ENCODE data around the gene CRABP1. TPM values are rescaled to one million over a fixed set of nuclear protein-coding genes. Genes with fewer than 3 reads are reported as not detected.
A peak's percentile ranks its signal among the peaks of the same experiment; 100 is the strongest.

Gene CRABP1
- total RNA-seq, 4 donors from 2014 or later = not detected

DNA sequence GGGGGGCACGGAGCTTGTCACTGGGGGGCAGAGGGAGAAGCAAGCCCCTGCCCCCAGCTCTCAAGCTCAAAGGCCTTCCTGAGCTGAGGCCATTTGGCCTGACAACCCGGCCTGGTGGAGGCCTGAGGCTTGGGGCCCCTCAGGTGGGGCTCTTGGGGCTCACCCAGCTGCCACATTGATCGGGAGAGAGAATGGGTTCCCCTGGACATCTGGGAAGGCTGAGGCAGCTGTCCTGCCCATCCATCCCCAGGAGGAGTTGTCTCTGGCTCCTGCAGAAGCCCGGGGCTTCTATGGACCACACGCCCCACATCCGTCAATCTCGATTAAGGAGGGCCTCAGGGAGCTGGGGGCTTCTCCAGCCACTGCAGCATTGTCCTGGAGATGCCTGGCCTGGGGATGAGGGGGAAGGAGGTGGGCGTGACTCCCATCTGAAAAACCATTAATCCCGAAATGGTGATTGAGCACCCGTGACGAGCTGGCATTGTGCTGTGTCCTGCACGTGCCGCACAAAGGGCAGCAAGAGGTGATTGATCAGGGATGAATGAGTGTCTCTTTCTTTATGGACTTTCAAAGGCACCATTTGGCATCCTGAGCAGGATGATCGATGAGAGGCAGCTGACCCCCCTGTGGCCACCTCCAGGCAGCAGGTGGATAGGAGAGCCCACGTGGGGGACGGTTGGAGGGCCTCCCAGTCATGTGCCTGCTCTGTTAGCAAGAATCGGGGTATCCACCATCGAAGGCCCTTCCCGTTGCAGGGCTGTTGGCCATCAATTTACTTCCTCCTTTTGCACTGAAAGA lies 17.2 kb upstream of the CRABP1 start:
- Histone ChIP-seq H3K27me3 (no peaks in the 10 kb centered on the region), H3K4me3 (no peak overlapping the region), H3K27ac (peak overlapping the region in 1 of 4 donors; percentile 3), H3K4me1 (no peaks in the 10 kb centered on the region), H3K36me3 (no peaks in the 10 kb centered on the region), H3K9me3 (no peaks in the 10 kb centered on the region)
- ATAC-seq (no peak), DNase-seq (no peak)
- intact Hi-C loops (cut with DNase I; ENCODE audit: low total_unique reads) (no loop called here), in situ Hi-C loops (cut with MboI; ENCODE audit: low sequenced_read_pairs in 4 of 4) (no loop called here)
- TF ChIP-seq POLR2A (IDR thresholded peaks at IDR 0.05) = no peak
- TF ChIP-seq, protein P1, sequence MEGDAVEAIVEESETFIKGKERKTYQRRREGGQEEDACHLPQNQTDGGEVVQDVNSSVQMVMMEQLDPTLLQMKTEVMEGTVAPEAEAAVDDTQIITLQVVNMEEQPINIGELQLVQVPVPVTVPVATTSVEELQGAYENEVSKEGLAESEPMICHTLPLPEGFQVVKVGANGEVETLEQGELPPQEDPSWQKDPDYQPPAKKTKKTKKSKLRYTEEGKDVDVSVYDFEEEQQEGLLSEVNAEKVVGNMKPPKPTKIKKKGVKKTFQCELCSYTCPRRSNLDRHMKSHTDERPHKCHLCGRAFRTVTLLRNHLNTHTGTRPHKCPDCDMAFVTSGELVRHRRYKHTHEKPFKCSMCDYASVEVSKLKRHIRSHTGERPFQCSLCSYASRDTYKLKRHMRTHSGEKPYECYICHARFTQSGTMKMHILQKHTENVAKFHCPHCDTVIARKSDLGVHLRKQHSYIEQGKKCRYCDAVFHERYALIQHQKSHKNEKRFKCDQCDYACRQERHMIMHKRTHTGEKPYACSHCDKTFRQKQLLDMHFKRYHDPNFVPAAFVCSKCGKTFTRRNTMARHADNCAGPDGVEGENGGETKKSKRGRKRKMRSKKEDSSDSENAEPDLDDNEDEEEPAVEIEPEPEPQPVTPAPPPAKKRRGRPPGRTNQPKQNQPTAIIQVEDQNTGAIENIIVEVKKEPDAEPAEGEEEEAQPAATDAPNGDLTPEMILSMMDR (IDR thresholded peaks at IDR 0.05 in 4 of 5, conservative IDR thresholded peaks at IDR 0.05 in 1 of 5) = no peak

DNA sequence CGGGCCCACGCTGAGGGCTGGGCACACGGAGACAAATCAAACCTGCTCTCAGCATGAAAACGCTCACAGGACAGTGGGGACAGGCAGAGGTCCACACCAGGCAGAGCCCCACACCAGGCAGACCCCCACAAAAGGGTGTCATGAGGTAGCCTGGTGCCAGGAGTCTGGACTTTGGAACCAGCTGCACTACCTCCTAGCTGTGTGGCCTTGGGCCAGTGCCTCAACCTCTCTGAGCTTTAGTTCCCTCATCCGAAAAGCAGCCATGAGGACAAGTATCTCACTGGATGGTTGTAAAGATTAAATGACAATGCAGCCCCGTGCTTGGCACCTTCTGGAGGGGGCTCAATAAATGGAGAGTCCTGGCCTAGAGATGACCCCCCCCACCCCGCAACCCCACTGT lies 16.5 kb upstream of the CRABP1 start:
- intact Hi-C loops (cut with DNase I; ENCODE audit: low total_unique reads) (no loop called here), in situ Hi-C loops (cut with MboI; ENCODE audit: low sequenced_read_pairs in 4 of 4) (no loop called here)
- Histone ChIP-seq H3K9me3 (no peaks in the 10 kb centered on the region), H3K4me3 (no peak overlapping the region), H3K4me1 (no peaks in the 10 kb centered on the region), H3K27ac (no peak overlapping the region), H3K36me3 (no peaks in the 10 kb centered on the region), H3K27me3 (no peaks in the 10 kb centered on the region)
- no peak for ATAC-seq
- DNase-seq = no peak
- TF ChIP-seq, protein P1 (IDR thresholded peaks at IDR 0.05 in 4 of 5, conservative IDR thresholded peaks at IDR 0.05 in 1 of 5) = no peak
- no peak for TF ChIP-seq POLR2A (IDR thresholded peaks at IDR 0.05)

DNA sequence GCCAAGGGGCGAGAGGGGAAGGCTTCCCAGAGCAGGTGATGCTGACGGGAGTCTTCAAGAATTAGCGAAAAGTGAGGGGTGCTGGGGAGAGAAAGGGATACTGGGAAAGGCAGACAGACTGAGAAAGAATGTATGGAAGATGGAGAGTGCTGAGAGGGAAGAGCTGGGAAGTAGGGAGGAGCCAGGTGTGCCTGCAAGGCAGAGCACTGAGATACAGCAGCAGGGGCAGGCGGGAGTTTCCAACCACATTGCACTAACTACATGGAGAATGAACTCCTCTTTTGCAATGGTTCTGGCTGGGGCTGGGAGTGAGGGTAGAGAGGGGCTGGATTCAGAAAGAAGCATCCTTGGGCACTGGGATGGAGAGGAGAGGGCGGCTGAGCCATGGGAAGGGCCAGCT lies 16.0 kb upstream of the CRABP1 start:
- Histone ChIP-seq H3K4me1 (no peaks in the 10 kb centered on the region), H3K4me3 (no peak overlapping the region), H3K9me3 (no peaks in the 10 kb centered on the region), H3K36me3 (no peaks in the 10 kb centered on the region), H3K27ac (no peak overlapping the region), H3K27me3 (no peaks in the 10 kb centered on the region)
- no peak for DNase-seq
- intact Hi-C loops (cut with DNase I; ENCODE audit: low total_unique reads) (no loop called here), in situ Hi-C loops (cut with MboI; ENCODE audit: low sequenced_read_pairs in 4 of 4) (no loop called here)
- TF ChIP-seq POLR2A (IDR thresholded peaks at IDR 0.05) = no peak
- TF ChIP-seq, protein P1 (IDR thresholded peaks at IDR 0.05 in 4 of 5, conservative IDR thresholded peaks at IDR 0.05 in 1 of 5) = no peak
- ATAC-seq = no peak

DNA sequence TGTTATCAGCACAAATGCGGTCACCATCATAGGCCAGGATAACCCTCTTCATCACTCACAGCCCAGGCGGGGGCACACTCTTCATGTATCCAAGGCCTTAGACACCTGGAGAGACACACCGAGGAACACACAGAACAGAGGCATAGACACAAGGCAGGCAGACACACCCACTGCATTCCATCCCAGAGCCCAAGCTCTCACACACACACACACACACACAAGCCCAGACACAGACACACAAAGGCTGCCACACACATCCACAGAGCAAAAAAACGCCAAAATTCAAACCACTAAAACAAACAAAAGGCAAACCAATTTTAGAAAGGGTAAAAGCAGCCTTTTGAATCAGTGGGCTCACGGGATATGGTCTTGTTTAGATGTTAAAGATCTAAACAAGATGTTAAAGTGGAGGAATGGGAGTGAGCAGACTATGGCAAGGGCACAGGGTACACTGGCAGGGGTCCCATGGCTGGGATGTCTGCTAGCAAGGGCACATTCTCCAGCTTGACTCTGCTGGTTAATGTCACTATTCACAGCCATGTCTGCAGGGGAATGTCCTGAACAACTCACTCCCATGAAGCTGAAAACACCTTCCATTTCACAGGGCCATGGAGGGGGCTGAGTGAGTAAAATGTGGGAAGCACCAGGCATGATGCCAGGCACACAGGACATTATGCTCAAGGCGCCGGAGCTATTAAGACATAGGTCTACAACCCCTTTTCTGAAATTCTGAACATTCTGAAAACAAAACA lies 14.9 kb upstream of the CRABP1 start:
- Histone ChIP-seq H3K36me3 (no peaks in the 10 kb centered on the region), H3K9me3 (no peaks in the 10 kb centered on the region), H3K4me1 (no peaks in the 10 kb centered on the region), H3K4me3 (no peak overlapping the region), H3K27ac (no peak overlapping the region), H3K27me3 (no peaks in the 10 kb centered on the region)
- in situ Hi-C loops (cut with MboI; ENCODE audit: low sequenced_read_pairs in 4 of 4) (no loop called here), intact Hi-C loops (cut with DNase I; ENCODE audit: low total_unique reads) (no loop called here)
- DNase-seq (no peak), ATAC-seq (no peak)
- TF ChIP-seq, protein P1 (IDR thresholded peaks at IDR 0.05 in 4 of 5, conservative IDR thresholded peaks at IDR 0.05 in 1 of 5) = no peak
- TF ChIP-seq POLR2A (IDR thresholded peaks at IDR 0.05) = no peak

All from gastrocnemius medialis (tissue), 4 donors.